GM19395 (cell line): ENCODE results near the gene CACNA1C.

Experiments
- ATAC-seq: cut with Tn5 transposase; IDR thresholded peaks from one replicate; pipeline ENCODE4 v1.9.1; 2021; ENCODE audit warnings: mild to moderate bottlenecking, moderate library complexity; ENCODE audit not compliant: unreplicated experiment

The CACNA1C gene

DNA sequence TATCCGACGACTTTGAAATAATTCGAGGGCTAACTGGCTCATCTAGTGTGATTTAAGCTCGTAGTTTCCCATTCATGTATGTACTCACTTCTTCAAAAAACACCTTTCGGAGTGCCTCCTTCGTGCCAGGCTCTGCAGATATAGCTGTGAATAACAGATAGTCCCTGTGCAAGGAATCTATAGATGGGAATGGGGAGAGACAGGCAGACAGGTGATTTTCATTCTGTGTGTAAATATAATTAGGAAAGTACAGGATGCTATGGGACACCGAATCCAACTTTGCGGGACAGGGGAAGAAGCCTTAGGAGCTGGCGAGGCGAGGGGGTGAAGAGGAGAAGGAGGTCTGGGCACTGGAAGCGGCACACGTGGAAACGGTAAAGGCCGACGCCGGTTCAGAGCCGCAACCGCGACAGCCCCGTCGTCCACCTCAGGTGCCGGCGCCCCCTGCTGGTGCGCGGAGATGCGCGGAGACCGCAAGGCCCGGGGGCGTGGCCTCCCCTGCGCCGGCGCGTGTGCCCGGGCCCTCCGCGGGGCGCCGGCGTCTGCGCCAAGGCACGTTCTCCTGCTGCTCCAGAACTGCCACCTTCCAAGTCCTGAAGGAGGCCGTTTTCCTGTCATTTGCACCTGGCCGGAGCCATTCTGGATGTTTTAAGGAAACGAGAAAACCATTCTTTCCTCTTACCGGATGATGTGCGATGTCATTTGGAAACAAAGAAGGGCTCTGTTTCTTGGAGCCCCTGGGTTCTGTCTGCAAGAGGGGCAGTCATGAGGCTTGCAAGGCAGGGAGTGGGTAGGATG is 18.0 kb upstream of the CACNA1C start:
- no peak for ATAC-seq

DNA sequence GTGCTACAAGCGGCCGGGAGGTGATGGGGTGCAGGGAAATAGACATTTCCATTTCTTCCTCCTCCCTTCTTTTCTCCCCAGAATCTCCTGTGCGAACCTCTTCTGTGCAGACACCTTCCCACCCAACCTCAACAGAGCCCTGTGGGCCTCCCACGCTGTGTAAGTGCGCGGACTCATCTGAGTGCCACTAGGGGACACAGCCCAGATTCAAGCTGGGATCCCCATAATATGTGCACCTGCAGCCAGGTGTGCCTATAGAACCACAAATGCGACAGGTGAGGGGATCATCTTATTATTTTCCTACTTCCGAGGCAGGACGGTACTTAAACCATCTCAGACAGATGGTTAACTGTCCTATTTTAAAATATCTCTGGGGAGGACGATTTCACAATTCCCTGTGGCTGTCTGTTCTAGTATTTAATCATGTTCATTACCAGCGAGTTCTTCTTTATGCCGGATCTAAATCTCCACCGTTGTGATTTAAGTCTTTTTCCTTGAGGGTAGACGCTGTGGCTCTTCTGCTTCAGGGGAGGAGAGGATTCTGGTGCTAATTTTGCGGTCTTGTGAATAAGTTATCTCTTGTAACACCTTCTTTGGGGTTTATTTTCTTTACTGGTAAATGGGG is 17.2 kb upstream of the CACNA1C start:
- no peak for ATAC-seq

DNA sequence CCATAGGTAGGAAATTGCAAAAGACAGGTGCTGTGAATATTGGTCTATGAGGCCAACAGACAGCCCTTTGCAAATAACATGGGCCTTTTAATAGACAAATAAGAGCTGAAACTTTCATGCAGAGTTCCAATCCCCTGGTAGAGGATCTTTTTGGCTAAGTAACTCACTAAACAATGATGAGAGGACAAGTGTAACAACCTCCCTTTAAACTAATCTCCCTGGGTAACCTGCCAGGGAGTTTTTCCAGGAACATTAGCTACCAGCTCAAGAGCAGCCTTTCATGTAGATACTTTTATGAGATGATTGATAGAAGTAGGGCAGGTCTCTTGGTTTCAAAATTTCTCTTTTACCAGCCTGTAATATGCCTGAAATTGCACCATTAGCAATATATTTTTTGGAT is 13.8 kb upstream of the CACNA1C start:
- ATAC-seq, result no peak

DNA sequence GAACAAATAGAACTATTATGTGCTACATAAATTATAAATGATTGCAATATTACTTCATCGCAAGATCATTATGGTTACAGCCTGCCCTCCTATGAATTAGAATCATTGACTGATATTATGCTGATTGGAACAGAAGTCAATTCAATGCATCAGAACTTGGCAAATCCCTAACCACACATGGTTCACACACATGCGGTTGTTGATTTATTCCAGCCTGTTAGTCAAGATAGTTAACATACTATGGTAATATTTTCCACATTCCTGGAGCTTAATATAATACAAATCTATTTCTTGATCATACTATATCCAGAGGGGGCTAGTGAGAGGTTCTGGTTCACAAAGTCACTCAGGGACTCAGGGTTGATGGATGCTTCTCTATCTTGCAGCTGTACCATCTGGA is 9.7 kb upstream of the CACNA1C start:
- no peak for ATAC-seq

DNA sequence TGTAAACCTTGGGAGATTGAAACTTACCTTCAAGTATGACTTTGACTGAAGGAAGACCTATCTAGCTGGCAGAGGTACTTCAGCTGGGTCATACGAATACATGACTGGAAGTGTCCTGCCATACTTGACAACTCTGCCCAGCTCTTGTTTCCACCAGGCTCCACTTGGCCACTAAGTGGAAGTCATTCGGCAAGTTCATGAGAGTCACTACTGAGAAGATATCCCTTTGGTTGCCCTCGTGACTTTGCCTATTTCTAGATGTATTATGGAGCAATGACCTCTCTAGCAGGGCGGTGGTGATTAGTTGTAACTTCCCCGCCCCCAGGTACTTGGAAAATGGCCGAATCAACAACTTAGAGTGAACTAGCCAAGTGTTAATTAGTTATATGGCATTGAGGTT is 8.6 kb upstream of the CACNA1C start:
- no peak for ATAC-seq

DNA sequence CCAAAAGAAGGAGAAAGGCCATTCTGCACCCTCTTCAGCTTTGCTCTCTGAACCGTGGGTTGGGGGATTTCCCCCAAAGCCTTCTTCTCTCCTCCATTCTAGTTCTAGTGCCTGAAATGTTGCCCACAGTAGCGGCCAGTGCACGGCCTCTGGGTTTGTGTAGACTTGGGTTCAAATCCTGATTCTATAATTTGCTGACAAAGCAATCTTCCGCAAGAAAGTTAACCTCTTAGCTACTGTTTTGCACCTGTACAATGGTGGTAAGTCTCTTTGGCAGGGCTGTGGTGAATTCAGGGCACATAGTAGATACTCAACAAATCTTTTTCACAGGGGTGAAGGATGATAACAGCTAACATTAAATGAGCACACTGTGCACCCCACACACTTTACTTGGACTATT is 5.8 kb upstream of the CACNA1C start:
- no peak for ATAC-seq

DNA sequence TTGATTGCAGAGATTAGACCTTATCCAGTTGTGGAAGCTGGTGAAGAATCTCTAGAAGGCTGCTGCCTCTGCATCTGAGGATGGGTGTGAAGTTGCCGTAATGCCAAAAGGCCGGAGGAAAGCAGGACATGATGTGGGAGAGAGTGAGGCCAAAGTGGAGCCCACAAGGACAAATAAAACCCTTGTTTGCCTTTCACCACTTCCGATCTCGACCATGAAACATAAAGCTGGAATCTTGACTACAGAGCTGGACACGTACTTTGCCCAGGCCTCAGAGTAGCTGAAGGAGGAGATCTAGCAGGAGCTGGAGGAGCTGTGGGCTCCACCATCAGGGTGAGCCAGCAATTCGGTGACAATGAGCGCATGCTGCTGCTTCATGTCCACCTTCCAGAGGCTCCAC is 5.0 kb upstream of the CACNA1C start:
- ATAC-seq, result no peak

DNA sequence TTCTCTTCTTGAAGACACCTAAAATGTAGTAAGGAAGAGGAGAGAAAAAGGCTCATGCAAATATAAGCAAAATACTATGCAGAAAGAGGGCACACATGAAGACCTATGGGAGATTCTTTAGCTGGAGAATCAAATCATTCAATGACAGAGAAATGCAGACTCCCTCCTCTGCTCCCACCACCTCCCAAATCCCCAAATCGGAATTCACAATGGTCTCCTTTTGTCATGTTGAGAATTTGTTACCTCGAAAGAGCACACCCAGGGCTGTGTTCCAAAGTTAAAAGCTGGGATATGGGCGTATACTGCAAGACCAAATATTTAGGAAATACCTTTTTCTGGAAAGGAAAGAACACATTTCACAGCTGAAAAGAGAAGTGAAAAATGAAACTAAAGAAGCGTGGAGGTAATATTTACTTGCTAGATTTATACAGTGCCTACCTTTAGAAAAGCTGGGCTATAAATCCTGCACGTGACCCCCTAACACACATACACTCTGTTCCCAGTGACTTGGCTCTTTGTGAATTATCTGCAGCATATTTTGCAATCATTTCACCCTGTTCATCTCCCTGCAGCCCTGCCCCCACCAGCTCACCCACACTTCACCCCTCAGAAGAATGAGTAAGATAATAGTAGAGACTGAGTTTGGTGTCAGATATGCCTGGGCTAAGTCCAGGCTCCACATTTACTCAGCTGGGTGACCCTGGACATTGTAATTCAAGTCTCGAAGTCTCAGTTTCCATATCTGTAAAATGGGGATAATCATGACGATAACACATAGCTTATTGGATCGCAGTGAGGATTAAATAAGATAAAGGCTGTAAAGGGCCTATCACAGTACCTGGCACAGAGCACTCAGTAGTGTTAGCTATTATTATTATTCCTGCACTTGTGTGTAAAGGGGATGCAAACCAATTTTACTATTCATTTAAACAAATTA is 2.9 kb upstream of the CACNA1C start:
- no peak for ATAC-seq

DNA sequence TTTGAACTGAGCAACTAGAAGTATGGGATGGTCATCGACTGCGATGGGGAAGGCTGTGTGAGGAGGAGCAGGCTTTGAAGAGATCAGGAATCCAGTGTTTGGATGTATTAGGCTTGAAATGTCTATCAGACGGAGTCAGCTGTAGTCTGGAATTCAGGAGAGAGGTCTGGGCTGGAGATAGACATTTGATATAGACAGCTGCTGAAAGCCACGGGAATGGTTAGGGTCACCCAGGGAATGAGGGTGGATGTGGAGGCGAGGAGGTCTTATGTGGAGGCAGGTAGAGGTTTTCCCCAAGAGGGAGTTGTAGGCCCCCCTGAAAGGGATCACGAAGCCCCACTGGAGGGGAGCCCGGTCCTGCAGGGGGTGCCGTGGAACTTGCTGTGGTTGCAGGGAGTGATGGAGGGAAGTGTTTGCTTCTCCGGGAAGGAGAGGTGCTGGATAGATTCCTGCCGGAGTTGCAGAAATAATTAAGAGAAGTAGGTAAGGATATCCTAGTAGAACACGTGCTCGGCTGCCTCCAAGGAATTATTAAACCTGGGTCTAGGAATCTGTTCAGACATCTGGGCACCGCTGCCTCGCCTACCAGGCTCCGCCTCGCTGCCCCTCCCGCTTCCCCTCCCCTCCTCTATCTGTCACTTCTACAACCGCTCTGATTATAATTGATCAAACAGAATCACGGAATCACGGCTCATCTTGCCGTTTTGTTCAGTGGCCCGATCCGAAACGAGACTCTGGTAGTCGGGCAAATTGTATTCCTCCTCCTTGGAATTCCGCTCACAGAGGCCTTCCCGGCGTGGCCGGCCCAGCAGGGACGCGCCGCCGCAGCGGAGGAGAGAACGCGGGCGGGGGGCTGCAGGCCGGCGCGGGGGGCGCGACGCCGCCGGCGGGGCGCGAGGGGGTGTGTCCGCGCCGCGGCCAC is 826 bp upstream of the CACNA1C start:
- no peak for ATAC-seq

DNA sequence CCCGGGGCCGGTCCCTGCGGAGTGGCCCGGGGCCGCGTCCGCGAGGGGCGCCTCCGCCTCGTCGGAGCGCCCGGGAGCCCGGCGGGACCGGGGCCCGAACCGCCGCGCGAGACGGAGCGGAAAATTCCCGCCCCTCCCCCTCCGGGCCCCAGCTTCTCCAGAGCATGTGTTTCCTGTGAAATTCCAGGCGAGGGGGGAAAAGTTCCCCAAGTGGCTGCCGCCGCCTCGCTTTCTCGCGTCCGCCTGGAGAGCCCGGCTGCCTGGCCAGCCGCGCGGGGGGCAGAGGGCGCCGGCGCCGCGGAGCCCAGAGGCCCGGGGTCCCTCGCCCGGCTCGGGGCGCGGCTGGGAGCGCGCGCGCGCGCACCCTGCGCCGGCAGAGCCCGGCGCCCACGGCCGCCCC is 904 bp downstream of the CACNA1C start:
- no peak for ATAC-seq

DNA sequence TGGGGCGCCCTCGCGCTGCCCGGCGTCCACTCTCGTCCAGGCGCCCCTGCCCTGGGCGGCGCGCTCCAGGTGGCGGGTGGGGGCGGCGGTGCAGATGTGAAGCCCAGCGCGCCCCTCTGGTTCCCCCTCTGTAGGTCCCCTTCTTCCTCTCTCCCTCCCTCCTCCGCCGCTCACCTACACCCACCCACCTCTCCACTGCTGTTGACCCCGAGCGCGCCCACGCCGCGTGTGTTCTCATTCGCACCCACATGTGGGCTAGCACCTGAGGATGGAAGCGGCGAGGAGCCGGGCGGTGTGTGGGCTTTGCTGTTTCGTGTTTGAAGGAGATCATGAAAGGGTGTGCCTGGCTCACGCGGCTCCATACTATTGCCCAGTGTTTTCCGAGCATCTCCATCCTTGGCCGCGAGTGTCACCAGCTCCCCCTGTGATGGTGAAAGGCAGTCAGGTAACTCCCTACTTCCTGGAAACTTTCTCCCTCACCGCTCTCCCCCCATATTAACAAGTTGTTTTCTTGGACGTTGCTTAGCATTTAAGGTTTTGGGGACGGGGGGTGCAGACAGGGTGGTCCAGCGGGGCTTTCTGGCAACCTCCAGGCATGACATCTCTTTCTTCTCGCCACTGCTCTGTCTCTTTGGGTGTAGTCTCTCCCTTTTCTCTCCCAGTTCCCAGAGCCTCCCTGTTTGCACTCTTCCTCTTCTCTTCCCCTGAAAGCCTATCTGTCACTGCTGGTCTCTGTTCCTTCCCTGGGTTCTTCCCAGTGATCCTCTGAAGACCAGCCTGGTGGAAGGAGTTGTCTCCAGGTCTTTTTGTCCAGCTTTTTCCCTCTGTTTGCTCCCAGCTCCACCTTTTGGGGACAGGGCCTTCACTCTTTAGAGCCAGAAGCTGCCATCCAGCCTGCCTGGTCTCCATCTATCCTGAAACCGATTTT is 1.6 kb downstream of the CACNA1C start:
- no peak for ATAC-seq

DNA sequence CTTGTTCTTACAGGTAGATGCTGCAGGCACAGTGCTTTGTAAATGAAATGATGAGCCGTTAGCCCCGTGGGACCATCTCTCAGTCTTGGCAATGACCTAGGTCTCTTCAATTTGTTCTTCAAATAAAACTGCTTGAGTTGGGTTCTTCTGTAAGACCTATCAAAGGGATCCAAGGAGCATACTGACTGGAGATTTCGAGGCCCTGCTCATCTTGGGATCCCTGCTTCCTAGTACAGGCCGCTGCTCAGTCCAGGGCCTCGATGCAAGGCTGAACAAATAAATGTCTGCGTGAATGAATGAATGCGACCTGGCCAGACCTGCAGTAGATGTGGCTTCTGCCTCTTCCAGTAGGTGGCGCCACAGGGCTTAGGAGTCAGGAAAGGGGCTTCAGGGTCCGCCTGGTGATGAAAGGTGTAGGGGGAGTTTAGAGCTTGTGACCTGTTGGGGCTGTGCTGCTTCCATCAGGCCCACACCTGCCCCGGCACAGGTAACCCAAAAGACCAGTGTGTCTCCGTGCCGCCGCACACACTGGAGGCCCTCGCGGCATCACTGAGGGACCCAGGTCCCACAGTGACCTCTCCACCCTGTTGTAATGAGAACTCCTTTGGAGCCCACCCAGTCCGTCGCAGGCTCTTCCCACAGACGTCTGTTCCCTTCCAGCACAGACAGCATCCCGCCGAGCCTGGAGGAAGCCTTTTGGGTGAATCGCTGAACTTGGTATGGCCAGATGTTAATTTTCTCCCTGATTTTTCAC is 4.4 kb downstream of the CACNA1C start:
- ATAC-seq, result no peak

DNA sequence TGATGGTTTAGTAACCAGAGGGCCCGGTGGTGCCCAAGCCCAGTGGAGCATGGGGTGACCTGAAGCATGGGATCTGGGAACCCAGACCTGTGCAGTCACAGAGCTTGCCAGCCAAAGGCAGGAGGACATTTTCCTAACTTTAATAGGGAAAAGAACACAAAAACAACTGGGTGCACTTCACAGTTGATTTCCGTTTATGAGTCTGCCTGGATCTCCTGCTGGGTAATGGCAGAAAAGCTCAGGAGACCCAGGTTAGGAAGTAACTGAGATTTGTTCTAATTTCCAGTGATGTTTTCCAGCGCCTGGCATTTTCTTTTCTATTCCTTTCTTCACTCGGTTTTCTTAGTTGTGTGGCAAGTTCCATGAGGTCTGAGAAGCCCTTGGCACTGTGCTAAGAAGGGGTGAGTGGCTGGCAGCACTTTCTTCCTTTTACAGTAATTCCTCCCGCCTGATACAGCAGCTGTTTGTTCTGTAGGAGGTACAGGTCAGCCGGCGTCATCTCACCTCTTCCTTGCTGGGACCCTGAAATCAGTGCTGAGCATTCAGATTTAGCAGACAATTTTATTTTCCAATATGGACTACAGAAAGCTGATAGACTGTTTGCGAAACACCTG is 5.1 kb downstream of the CACNA1C start:
- no peak for ATAC-seq

DNA sequence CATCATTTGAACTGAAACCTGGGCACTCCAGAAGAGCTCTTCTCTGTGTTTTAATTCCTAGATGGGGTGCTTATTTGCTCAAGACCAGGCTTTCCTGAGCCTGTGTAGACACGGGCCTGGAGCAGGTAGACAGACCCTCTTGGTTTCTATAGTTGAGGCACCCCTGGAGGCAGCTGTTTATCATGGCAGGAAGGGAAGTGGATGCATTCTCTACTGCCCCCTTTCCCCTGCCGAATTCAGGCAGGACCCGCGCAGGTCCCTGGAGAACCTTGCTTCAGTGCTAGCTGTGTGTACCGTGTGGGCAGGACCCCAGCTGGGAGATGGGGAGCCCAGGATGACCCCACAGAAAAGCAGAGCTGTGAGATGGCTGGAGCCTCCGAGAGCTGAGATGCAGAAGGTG is 6.0 kb downstream of the CACNA1C start:
- ATAC-seq, result no peak

DNA sequence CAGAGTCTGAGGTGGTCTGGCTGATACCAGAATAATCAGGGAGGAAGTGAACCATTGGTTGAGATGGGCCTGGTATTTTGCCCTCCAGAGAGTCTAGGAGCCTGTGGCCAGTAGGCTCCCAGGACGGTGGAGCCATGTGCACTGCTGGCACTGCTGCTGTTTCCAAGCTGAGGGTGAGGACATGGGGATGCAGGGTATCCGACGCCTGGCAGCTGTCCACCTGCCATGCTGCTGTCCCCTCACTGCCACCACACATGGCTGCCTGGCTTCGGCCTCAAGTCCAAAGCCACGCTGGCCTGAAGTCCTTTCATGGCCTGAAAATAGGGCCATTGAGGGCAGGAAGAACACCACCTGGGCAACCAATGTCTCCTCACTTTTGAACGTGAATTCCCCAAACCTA is 8.6 kb downstream of the CACNA1C start:
- no peak for ATAC-seq

DNA sequence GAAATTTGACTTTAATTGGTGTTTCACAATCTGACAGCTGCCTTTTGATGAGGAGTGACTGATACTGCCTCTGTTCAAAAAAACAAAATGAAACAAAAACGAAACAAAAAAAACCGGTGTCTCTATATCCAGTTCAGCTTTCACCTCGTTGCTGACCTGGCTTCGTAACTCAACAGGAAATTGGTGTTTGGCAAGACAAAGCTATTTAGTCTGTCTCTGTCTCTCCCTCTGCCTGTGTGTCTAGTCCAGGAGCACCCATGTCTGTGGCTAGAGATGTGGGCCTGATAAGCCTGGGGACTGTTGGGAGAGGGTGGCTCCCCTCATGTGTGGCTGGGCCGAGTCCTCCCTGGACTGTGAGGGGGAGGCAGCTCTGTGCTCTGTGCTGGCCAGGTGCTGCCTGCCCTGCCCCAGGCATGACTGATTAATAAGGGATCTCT is 11.3 kb downstream of the CACNA1C start:
- no peak for ATAC-seq

DNA sequence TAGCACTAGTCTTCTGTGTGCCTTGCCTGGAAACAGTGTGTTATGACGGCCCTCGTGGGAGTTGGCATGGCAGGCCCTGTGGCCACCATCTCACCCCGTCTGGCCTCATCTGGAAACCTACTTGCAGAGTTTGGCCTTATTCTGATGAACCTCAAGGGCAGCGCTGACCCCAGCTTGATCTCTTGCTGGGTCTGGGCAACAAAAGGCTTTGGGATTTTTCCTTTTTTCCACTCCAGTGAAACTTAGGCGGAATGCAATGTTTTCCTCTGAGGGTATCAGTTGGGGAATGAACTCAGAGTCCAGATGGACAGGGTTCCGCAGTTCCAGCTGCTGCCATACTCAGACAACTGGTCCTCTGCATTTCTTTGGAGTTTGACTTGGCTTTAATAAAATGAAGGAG is 15.9 kb downstream of the CACNA1C start:
- no peak for ATAC-seq

DNA sequence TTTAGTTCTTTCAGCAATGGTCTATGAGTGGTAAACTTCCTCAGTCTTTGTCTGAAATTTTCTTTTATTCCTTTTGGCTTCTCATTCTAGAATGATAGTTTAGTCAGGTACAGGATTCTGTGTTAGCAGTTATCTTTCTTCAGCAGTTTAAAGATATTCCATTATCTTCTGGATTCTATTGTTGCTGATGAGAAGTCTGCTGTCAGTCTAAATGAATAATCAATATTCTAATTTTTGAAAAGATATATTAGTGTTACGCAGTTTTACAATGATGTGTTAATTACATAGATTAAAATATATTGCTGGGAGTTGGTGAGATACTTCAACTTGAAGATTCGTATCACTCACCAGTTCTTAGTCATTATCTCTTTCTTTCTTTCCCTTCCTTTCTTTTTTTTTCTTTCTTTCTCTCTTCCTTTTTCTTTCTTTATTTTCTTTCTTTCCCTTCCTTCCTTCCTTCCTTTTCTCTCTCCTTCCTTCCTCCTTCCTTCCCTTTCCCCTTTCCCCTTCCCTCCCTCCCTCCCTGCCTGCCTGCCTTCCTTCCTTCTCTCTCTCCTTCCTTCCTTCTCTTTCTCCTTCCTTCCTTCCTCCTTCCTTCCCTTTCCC is 17.8 kb downstream of the CACNA1C start:
- ATAC-seq, result no peak
